ENCODE data around the gene HOXC9.

DNA sequence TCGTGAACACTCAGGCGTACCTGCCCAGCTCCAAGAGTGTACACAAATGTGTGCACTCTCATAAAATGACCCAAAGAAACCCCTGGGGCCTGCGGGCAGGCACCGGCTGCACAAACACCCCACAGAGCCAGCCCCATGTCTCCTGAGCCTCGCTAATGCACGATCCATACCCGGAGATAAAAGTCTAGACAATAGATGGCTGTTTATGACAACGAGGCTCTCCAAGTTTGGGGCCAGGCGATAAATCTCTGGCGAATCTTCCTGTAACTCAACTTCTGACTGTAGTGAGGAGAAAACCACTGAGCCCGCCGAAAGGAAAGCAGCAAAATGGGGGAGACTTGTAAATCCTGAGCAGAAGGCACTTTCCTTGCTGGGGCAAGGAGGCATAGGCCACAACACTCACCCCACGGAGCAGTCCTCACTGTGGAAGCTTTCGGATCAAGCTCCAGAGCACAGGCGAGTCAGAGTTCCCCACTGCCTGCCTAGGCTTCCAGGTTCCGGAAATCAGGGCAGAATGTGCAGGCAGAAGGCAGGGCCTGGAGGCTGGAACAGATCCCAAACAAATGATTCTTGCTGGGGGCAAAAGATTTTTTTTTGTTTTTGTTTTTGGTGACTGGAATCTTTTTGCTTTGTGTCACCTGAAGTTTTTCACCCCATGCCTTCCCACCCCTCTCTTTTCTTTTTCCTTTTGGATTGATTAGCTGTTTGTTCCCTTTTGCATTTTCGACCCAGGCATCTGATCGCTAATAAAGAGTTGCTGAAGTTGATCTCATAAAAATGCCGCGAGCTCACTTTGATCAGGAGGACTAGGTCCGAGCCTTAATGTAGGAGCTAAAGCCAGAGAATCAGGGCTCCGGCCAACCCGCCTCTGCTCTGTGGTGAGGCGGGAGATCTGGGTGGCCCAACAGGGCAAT, 31.5 kb upstream of the HOXC9 start:
- TF ChIP-seq, protein P1, sequence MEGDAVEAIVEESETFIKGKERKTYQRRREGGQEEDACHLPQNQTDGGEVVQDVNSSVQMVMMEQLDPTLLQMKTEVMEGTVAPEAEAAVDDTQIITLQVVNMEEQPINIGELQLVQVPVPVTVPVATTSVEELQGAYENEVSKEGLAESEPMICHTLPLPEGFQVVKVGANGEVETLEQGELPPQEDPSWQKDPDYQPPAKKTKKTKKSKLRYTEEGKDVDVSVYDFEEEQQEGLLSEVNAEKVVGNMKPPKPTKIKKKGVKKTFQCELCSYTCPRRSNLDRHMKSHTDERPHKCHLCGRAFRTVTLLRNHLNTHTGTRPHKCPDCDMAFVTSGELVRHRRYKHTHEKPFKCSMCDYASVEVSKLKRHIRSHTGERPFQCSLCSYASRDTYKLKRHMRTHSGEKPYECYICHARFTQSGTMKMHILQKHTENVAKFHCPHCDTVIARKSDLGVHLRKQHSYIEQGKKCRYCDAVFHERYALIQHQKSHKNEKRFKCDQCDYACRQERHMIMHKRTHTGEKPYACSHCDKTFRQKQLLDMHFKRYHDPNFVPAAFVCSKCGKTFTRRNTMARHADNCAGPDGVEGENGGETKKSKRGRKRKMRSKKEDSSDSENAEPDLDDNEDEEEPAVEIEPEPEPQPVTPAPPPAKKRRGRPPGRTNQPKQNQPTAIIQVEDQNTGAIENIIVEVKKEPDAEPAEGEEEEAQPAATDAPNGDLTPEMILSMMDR (IDR thresholded peaks at IDR 0.05) = no peak
- TF ChIP-seq POLR2A (IDR thresholded peaks at IDR 0.05) = no peak
